GM19328 (cell line): ENCODE results near the gene PARD3.
"Not testable (repeated sequence)": the region's sequence is repeated elsewhere in the genome, so short reads cannot be mapped to it uniquely, and the experiment has no call there.

ENCODE experiments used
- ATAC-seq: cut with Tn5 transposase; IDR thresholded peaks from one replicate; pipeline ENCODE4 v1.9.1; 2021; ENCODE audit warnings: mild to moderate bottlenecking, moderate library complexity; ENCODE audit not compliant: unreplicated experiment

The PARD3 gene

GRCh38 chr10:34746094-34746493 lies 69.0 kb downstream of the PARD3 start:
- ATAC-seq = no peak

GRCh38 chr10:34745244-34745643 lies 69.9 kb downstream of the PARD3 start:
- ATAC-seq = no peak

DNA sequence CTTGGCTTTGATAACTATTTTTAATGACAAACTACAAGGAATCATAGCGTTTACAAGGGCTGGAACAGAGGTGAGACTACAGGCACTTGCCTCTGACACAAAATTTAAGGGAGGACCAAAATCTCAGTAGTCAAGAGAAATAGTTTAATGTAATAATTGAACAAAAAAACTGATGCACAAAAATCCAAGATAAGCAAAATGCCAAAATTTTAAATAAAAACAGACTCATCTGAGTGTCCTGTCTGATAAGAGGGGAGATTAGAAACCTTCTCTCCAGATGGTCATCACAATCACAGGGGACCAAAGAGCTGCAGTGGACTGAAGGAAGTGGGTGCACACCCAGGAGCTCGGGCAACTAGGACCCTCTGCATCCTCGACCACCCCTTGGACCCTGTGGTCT lies 70.5 kb downstream of the PARD3 start:
- no peak for ATAC-seq

- no peak for ATAC-seq
Observed at GRCh38 chr10:34743814-34744213, 71.3 kb downstream of the PARD3 start.

GRCh38 chr10:34742456-34742855 lies 72.6 kb downstream of the PARD3 start:
- ATAC-seq = no peak

DNA sequence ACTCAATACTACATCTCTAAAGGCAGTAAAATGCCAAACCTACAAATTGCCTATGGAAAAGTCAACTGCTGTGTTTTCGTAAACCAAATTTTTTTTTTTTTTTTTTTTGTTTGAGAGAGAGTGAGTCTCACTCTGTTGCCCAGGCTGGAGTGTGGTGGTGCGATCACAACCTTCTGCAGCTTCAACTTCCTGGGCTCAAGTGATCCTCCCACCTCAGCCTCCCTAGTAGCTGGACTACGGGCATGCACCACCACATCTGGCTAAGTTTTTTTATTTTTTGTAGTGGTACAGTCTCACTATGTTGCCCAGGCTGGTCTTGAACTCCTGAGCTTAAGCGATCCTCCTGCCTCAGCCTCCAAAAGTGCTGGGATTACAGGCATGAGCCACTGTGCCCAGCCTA lies 74.0 kb downstream of the PARD3 start:
- ATAC-seq = not testable (repeated sequence)

GRCh38 chr10:34740321-34740720 lies 74.8 kb downstream of the PARD3 start:
- ATAC-seq = no peak

GRCh38 chr10:34739915-34740314 lies 75.2 kb downstream of the PARD3 start:
- ATAC-seq = no peak

- no peak for ATAC-seq
Observed at GRCh38 chr10:34737772-34738169, 77.3 kb downstream of the PARD3 start.

DNA sequence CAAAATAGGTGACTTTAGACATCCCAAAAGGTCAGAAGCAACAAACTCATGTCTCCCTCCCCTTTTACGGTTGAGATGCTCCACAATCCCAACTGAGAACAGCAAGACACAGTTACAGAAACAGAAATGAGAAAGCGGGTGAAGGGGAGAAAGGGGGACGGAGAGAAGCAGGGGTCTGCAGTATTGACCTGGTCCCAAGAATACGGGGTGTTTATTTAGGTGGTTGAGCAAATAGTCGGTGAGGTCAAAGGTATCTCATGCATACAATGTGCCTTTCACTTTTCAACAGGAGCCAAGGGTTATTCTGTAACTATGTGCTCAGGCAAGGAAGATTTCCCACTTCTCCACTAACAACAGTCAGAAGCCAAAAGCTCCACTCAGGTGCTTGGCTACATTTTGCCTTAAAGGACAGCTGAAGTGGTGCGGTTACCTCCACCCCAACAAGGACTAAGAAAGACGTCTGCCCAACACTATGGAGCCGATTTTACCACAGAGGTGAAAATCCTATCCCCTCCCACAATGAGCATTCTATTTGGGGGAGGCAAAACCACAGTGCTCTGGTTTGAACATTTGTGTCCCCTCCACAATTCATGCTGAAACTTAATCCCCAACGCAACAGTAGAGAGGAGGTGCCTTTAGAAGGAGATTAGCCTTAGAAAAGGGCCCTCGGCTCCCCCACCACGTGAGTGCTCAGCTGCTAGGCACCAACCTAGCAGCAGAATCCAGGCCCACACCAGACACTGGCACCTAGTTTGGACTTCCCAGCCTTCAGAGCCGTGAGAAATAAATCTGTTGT lies 77.9 kb downstream of the PARD3 start:
- no peak for ATAC-seq

DNA sequence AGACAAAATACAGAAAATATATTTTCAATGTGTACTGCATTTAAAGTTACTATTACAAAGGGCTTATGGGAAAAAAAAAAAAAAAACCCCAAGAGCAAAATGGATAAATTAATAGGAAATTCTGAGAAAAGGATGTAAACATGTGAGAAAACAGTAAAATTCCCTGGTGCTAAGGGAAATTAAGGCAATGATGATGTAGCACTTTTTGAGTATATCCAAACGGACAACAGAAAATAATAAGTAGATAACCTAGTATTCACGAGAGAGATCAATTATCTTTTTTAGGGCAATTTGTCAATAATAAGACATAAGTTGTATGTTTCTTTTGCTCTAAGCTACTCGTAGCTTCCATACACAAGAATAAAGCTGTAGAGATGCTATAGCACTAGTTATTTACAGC lies 80.2 kb downstream of the PARD3 start:
- no peak for ATAC-seq

- no peak for ATAC-seq
Observed at GRCh38 chr10:34732926-34733325, 82.2 kb downstream of the PARD3 start.

- ATAC-seq = no peak
Observed at GRCh38 chr10:34731885-34732701, 83.0 kb downstream of the PARD3 start.

DNA sequence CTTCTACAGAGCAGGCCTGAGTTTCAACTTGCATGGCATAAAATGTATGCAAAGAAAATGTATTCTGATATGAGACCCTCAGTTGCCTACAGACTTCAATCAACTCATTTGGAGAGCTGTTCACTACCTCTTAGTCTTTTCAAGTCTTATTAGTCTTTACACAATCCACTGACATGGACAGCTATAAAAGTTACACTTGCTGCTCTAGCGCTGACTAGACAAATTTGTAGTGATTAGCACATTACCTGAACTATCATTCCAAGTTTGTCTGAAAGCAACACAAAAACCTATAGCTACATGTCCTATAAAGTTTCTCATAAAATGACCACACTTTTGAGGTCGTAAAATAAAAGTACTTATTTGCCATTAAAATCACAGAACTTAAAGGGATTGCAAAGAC lies 83.9 kb downstream of the PARD3 start:
- ATAC-seq = no peak

GRCh38 chr10:34730726-34731125 lies 84.4 kb downstream of the PARD3 start:
- ATAC-seq = no peak

- no peak for ATAC-seq
Observed at GRCh38 chr10:34729619-34730018, 85.5 kb downstream of the PARD3 start.

DNA sequence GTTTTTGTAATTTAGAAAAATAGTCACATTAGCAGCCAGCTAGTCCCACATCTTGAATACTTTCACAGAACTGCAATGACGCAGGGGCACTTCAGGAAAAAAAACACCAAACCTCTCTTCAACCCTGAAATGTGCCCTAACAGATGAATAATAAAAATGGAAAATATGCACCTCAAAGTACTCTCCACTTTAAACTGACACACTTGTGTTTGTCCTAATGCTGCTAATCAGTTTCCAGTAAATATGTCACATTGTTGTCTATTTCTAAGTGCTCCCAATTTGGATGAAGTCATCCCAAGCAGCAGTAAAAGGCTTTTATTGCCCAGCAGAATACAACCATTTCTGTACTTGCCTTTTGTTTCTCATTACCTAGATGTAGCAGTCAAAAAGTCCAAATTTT lies 86.7 kb downstream of the PARD3 start:
- no peak for ATAC-seq

- ATAC-seq = no peak
Observed at GRCh38 chr10:34727595-34728033, 87.5 kb downstream of the PARD3 start.

DNA sequence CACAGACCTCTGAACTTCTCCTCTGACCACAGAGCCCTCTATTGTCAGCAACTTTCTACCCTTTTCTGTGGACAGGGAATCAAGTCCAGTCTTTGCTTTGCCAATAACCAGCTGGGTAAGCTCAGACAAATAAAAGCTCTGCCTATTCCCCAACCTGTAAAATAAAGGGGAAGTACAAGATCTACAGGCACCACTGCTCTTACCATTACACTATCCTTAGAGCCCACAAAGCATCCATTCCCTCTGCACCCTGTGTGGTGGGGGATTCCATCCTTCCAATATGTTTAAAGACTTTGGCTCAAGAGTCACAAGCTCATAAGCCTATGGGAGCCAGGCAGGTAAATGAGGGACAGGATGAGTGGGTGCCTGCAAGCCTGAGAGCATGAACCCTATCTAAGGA lies 88.2 kb downstream of the PARD3 start:
- no peak for ATAC-seq

GRCh38 chr10:34723750-34724149 lies 91.3 kb downstream of the PARD3 start:
- ATAC-seq = no peak

GRCh38 chr10:34722404-34722803 lies 92.7 kb downstream of the PARD3 start:
- no peak for ATAC-seq

- ATAC-seq = no peak
Observed at GRCh38 chr10:34721208-34721840, 93.8 kb downstream of the PARD3 start.
